Measurements from ENCODE around the gene UBL3.

The UBL3 gene

GRCh38 chr13:29817604-29818378 is 32.6 kb downstream of the UBL3 start:
- H3K4me3 ChIP-seq (ENCODE audit: low read depth, low read length): no peak overlapping the region
- DNase-seq (ENCODE audit: low read depth): no peak

GRCh38 chr13:29816715-29817114 is 33.7 kb downstream of the UBL3 start:
- no peak for DNase-seq (ENCODE audit: low read depth)

GRCh38 chr13:29815336-29815735 is 35.1 kb downstream of the UBL3 start:
- H3K4me3 ChIP-seq (ENCODE audit: low read depth, low read length): no peak overlapping the region
- DNase-seq (ENCODE audit: low read depth): no peak

More at GRCh38 chr13:29816715-29817114, 33.7 kb downstream of the UBL3 start:
- H3K4me3 ChIP-seq (ENCODE audit: low read depth, low read length): no peak overlapping the region

- H3K4me3 ChIP-seq (ENCODE audit: low read depth, low read length): no peak overlapping the region
- DNase-seq (ENCODE audit: low read depth): no peak
These were observed 39.5 kb downstream of the UBL3 start for GRCh38 chr13:29810898-29811297.

GRCh38 chr13:29810145-29810742 is 40.2 kb downstream of the UBL3 start:
- no peak overlapping the region for H3K4me3 ChIP-seq (ENCODE audit: low read depth, low read length)
- DNase-seq (ENCODE audit: low read depth): no peak

- no peak overlapping the region for H3K4me3 ChIP-seq (ENCODE audit: low read depth, low read length)
- no peak for DNase-seq (ENCODE audit: low read depth)
These were observed 42.2 kb downstream of the UBL3 start for GRCh38 chr13:29808264-29808663.

- no peak overlapping the region for H3K4me3 ChIP-seq (ENCODE audit: low read depth, low read length)
- no peak for DNase-seq (ENCODE audit: low read depth)
These were observed 44.1 kb downstream of the UBL3 start for GRCh38 chr13:29805994-29806979.

GRCh38 chr13:29803221-29803620 is 47.2 kb downstream of the UBL3 start:
- no peak overlapping the region for H3K4me3 ChIP-seq (ENCODE audit: low read depth, low read length)
- DNase-seq (ENCODE audit: low read depth): no peak

- H3K4me3 ChIP-seq (ENCODE audit: low read depth, low read length): no peak overlapping the region
- DNase-seq (ENCODE audit: low read depth): no peak
These were observed 47.8 kb downstream of the UBL3 start for GRCh38 chr13:29802621-29803020.

- H3K4me3 ChIP-seq (ENCODE audit: low read depth, low read length): no peak overlapping the region
- peak; percentile 18 for DNase-seq (ENCODE audit: low read depth)
These were observed 48.6 kb downstream of the UBL3 start for GRCh38 chr13:29801737-29802305.

GRCh38 chr13:29801102-29801501 is 49.3 kb downstream of the UBL3 start:
- DNase-seq (ENCODE audit: low read depth): no peak
- H3K4me3 ChIP-seq (ENCODE audit: low read depth, low read length): no peak overlapping the region

GRCh38 chr13:29800687-29801086 is 49.7 kb downstream of the UBL3 start:
- no peak for DNase-seq (ENCODE audit: low read depth)
- no peak overlapping the region for H3K4me3 ChIP-seq (ENCODE audit: low read depth, low read length)

- H3K4me3 ChIP-seq (ENCODE audit: low read depth, low read length): no peak overlapping the region
- DNase-seq (ENCODE audit: low read depth): no peak
These were observed 51.4 kb downstream of the UBL3 start for GRCh38 chr13:29799041-29799440.

GRCh38 chr13:29791997-29792780 is 58.2 kb downstream of the UBL3 start:
- H3K4me3 ChIP-seq (ENCODE audit: low read depth, low read length): no peak overlapping the region
- no peak for DNase-seq (ENCODE audit: low read depth)

- no peak overlapping the region for H3K4me3 ChIP-seq (ENCODE audit: low read depth, low read length)
- DNase-seq (ENCODE audit: low read depth): no peak
These were observed 58.9 kb downstream of the UBL3 start for GRCh38 chr13:29791508-29791907.

- DNase-seq (ENCODE audit: low read depth): no peak
These were observed 63.7 kb downstream of the UBL3 start for GRCh38 chr13:29786698-29787097.

GRCh38 chr13:29785978-29786377 is 64.4 kb downstream of the UBL3 start:
- no peak overlapping the region for H3K4me3 ChIP-seq (ENCODE audit: low read depth, low read length)
- DNase-seq (ENCODE audit: low read depth): no peak

More at GRCh38 chr13:29786698-29787097, 63.7 kb downstream of the UBL3 start:
- H3K4me3 ChIP-seq (ENCODE audit: low read depth, low read length): no peak overlapping the region

GRCh38 chr13:29782798-29783197 is 67.6 kb downstream of the UBL3 start:
- H3K4me3 ChIP-seq (ENCODE audit: low read depth, low read length): no peak overlapping the region
- no peak for DNase-seq (ENCODE audit: low read depth)

- H3K4me3 ChIP-seq (ENCODE audit: low read depth, low read length): no peak overlapping the region
- no peak for DNase-seq (ENCODE audit: low read depth)
These were observed 75.6 kb downstream of the UBL3 start for GRCh38 chr13:29774830-29775229.

Data from skeletal muscle cell (primary cell).